Fibroblast of villous mesenchyme (primary cell): ENCODE measurements around the gene TPSG1. TPM values are rescaled to one million over a fixed set of nuclear protein-coding genes. Genes with fewer than 3 reads are reported as not detected.

Source experiments
- DNase-seq: peaks from one replicate; pipeline ENCODE4 v3.0.0-alpha.2; 2010; ENCODE audit warnings: low read depth
- H3K4me3 ChIP-seq: 2 replicates; pipeline ENCODE4 v1.5.1; 2011; ENCODE audit warnings: low read depth, mild to moderate bottlenecking, low read length
- total RNA-seq: library from RNA; depleted of rRNA; stranded (reverse); fragments of >200 nt; gene quantifications from 2 replicates; pipeline ENCODE4 v1.2.3, GENCODE V29; 2012
- TF ChIP-seq, protein P1 (sequence below): IDR thresholded peaks from 2 replicates; pipeline ENCODE4 v1.5.1; 2012; ENCODE audit warnings: low read depth, mild to moderate bottlenecking, low read length; ENCODE audit not compliant: insufficient read depth

Gene TPSG1
- total RNA-seq, 1 donor: not detected

DNA sequence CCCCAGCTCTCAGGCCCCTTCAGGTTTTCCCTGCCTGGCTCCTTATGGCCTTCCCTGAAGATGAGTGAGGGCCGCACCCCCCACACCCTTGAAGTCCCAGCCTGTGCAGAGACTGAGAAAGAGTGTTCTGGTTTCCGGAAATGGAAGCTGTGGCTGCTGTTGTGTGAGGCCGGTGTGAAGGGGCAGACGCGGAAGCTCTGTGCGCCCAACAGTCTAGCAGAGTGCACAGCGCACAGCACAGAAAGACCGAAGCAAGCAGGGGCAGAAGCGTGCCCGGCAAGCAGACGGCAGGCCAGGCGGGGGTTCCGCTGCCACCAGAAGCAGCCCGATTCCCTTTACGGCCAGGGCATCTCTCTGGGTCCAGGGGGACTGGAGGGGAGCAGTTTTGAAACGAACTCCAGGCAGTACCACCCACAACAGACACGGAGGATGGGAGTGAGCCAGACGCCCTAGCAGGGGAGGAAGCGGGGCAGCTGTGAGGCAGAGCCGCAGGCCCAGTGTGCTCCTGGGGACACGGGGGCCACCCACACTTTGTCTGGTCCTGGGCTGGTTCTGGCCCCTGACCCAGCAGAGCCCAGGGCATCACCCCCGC is 16.7 kb downstream of the TPSG1 start:
- no peak overlapping the region for H3K4me3 ChIP-seq
- DNase-seq: no peak
- TF ChIP-seq, protein P1, sequence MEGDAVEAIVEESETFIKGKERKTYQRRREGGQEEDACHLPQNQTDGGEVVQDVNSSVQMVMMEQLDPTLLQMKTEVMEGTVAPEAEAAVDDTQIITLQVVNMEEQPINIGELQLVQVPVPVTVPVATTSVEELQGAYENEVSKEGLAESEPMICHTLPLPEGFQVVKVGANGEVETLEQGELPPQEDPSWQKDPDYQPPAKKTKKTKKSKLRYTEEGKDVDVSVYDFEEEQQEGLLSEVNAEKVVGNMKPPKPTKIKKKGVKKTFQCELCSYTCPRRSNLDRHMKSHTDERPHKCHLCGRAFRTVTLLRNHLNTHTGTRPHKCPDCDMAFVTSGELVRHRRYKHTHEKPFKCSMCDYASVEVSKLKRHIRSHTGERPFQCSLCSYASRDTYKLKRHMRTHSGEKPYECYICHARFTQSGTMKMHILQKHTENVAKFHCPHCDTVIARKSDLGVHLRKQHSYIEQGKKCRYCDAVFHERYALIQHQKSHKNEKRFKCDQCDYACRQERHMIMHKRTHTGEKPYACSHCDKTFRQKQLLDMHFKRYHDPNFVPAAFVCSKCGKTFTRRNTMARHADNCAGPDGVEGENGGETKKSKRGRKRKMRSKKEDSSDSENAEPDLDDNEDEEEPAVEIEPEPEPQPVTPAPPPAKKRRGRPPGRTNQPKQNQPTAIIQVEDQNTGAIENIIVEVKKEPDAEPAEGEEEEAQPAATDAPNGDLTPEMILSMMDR: no peak

DNA sequence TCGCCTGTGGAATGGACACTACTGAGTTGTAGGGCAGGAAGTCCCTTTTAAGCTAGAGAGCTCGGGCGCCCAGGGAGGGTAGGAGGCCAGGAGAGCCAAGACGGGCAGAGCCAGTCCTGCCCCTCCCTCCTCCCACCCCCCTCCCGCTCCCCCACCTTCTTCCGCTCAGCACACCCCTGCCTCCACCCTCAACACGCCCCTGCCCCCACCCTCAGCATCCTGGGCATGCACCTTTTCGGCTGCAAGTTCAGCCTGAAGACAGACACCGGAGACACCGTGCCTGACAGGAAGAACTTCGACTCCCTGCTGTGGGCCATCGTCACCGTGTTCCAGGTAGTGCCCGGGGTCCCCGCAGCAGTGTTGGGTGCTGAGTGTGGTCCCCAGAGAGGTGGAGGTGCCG is 18.3 kb downstream of the TPSG1 start:
- no peak for DNase-seq
- TF ChIP-seq, protein P1: no peak
- H3K4me3 ChIP-seq: no peak overlapping the region

DNA sequence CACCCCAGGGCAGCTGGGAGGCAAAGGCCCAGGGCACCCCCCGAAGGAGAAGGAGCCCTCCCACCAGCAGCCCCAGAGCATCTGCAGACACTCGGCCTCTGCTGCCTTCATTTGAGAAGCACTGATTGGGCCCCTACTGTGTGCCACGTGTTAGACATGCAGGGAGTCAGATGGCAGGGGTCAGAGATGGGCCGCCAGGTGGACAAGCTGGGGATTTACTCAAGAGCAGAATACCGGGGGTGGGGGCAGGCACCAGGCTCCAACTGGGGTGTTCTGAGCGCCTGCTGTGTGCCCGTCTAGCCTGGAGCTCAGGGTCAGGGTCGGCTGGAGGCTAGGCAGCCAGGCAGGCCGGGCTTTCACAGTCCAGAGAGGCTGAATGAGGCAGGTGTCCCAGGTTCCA is 18.7 kb downstream of the TPSG1 start:
- H3K4me3 ChIP-seq: no peak overlapping the region
- DNase-seq: no peak
- TF ChIP-seq, protein P1: no peak

DNA sequence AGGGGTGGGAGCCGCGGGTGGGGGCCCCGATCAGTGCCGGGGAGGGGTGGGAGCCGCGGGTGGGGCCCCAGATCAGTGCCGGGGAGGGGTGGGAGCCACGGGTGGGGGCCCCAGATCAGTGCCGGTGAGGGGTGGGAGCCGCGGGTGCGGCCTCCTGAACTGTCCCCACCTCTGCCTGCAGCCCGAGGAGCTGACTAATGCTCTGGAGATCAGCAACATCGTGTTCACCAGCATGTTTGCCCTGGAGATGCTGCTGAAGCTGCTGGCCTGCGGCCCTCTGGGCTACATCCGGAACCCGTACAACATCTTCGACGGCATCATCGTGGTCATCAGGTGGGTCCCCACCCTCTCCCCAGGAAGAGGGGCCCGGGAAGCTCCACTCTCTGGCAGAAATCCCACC is 20.1 kb downstream of the TPSG1 start:
- DNase-seq: no peak
- TF ChIP-seq, protein P1: no peak
- no peak overlapping the region for H3K4me3 ChIP-seq

DNA sequence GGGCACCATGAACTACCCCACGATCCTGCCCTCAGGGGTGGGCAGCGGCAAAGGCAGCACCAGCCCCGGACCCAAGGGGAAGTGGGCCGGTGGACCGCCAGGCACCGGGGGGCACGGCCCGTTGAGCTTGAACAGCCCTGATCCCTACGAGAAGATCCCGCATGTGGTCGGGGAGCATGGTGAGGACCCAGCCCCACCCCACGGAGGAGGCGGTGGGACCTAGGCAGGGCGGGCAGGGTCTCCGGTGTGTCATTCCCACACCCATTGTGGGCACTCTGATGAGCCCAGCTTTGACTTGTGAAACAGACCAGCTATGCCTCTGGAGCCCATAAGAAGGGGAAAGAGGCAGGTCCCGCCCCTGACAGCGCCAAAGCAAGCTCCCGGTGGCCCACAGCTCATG is 22.8 kb downstream of the TPSG1 start:
- no peak overlapping the region for H3K4me3 ChIP-seq

DNA sequence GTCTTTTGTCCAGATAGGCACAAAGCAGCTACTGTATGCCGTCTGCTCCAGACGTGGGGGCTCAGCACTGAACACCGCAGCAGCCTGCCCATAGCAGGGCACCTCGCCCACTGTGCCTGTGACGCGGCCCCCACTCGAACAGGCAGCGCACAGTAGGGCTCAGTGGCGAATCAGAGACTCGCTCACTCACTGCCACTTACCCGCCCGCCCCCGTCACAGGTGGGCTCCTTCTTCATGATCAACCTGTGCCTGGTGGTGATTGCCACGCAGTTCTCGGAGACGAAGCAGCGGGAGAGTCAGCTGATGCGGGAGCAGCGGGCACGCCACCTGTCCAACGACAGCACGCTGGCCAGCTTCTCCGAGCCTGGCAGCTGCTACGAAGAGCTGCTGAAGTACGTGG is 23.6 kb downstream of the TPSG1 start:
- no peak for DNase-seq
- H3K4me3 ChIP-seq: no peak overlapping the region
- TF ChIP-seq, protein P1: no peak

More for the DNA sequence above, 22.8 kb downstream of the TPSG1 start:
- no peak for DNase-seq
- TF ChIP-seq, protein P1: no peak

DNA sequence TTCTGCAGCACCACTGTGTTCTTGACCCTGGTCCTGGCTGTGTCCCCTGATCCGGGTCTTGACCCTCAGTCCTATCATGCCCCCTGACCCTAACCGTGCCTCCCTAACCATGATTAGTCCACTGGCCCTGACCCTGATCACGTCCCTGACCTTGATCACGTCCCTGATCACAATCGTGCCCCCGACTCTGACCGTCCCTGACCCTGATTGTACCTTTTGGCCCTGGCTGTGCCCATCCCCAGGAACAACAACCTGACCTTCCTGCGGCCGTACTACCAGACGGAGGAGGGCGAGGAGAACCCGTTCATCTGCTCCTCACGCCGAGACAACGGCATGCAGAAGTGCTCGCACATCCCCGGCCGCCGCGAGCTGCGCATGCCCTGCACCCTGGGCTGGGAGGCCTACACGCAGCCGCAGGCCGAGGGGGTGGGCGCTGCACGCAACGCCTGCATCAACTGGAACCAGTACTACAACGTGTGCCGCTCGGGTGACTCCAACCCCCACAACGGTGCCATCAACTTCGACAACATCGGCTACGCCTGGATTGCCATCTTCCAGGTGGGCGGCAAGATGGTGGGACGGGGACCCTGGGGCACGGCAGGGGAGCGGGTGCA is 24.9 kb downstream of the TPSG1 start:
- no peak overlapping the region for H3K4me3 ChIP-seq
- TF ChIP-seq, protein P1: no peak
- DNase-seq: no peak
